Dendritic cell treated with granulocyte-macrophage colony-stimulating factor and Interleukin-4, amounts not matched to agents 40 ng/mL and 50 ng/mL, for 4 days (primary cell): Measurements from ENCODE around the gene OAF.
"Not testable (repeated sequence)": the region's sequence is repeated elsewhere in the genome, so short reads cannot be mapped to it uniquely, and the experiment has no call there.

ENCODE experiments used
- H3K27ac Mint-ChIP-seq: one replicate; pipeline ENCODE4 v1.8.0; 2022; ENCODE audit warnings: mild to moderate bottlenecking, mixed read lengths
- H3K27me3 Mint-ChIP-seq: one replicate; pipeline ENCODE4 v1.8.0; 2022; ENCODE audit warnings: mild to moderate bottlenecking, mixed read lengths
- H3K36me3 Mint-ChIP-seq: one replicate; pipeline ENCODE4 v1.8.0; 2022; ENCODE audit warnings: low read depth, mixed read lengths
- H3K4me1 Mint-ChIP-seq: one replicate; pipeline ENCODE4 v1.8.0; 2022; ENCODE audit warnings: low read depth, mixed read lengths
- H3K4me3 Mint-ChIP-seq: one replicate; pipeline ENCODE4 v1.8.0; 2022; ENCODE audit warnings: mild to moderate bottlenecking, moderate library complexity, mixed read lengths
- H3K9me3 Mint-ChIP-seq: one replicate; pipeline ENCODE4 v1.8.0; 2022; ENCODE audit warnings: mixed read lengths
- intact Hi-C: fragments of 100-400 bp; cut with micrococcal nuclease; formaldehyde crosslinking; loops from one replicate; pipeline ENCODE4 v1.15.0; 2022

OAF gene

DNA sequence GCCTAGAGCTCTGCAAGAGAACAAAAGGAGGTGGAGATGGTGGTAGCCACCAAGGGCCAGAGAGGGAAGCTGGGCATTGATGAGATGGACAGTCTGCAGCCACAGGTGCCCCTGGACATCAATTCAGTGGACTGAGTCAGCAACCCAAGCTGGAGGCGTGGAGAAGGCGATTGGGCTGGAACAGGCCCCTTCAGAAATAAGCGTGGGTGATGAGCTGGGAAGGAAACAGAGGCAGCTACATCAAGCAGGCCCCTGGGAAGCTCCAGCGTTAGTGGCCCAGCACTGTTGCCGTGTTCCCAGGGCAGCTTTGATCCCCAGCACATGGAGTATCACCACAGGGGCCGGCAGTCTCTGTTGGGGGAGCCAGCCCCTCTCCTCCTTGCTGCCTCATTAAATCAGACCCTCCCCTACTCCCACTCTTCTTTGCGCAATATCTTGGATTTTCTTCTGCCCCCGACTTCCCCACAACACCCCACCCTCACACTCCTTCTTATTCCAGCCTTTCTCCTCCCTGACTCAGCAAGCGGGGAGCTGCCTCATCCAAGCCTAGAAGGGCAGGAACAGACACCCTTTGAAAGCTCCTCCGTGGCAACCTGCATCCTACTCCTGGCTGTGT, 31.7 kb upstream of the OAF start:
- H3K27me3 Mint-ChIP-seq, result peaks cover 49% of the 10 kb centered on the region

DNA sequence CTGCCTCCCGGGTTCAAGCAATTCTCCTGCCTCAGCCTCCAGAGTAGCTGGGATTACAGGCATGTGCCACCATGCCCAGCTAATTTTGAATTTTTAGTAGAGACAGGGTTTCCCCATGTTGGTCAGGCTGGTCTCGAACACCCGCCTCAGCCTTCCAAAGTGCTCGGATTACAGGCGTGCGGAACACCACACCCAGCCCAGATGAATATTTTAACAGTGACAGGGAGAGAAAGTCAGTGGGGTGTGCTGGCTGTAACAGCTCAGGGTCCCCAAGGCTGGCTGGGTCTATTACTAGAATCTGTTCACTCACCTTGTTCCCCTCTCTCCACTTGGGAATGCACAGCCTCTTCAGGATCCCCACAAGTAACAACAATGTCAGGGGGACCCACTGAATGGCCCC, 30.8 kb upstream of the OAF start:
- H3K9me3 Mint-ChIP-seq, H3K27ac Mint-ChIP-seq, H3K4me3 Mint-ChIP-seq, H3K36me3 Mint-ChIP-seq, intact Hi-C loops: not testable (repeated sequence)
- Mint-ChIP-seq H3K27me3 (peaks cover 47% of the 10 kb centered on the region), H3K4me1 (peaks cover 49% of the 10 kb centered on the region)

More for the DNA sequence above, 31.7 kb upstream of the OAF start:
- H3K27ac Mint-ChIP-seq, result peak overlapping the region; percentile 59
- no peaks in the 10 kb centered on the region for H3K36me3 Mint-ChIP-seq
- peaks cover 54% of the 10 kb centered on the region for H3K4me1 Mint-ChIP-seq
- no peak overlapping the region for H3K4me3 Mint-ChIP-seq
- intact Hi-C loops, result no loop called here
- H3K9me3 Mint-ChIP-seq, result peaks cover 8% of the 10 kb centered on the region

DNA sequence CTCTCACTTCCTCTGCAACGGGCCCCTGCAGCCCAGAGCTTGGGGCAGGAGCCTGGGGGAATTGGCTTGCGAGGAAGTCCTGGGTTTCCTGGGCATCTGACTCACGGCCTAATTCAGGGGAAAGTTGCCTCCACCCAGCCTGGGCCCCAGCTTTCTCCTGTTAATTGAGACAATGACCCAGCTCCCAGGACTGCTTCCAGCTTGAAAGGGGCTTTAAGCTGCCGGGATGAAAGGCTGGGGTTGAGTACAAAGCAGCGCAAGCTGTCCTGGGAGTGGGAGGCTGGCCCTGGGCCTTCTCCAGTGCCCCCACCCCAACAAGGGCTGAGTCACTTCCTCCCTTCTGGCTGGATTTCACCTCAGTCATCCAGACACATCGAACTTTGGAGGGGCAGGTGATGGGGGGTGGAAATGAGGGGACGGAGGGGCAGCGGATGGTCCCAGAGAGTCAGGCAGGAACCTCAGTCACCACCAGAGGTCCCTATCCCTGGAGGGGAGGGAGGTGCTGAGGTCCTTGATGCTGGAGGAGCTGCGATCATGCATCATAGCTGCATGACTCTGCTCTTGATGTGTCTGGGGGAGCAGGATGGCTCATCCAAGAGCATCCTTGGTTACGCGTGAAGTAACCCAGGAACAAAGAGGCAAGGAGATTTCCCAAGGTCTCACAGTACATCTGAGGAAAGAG, 30.1 kb upstream of the OAF start:
- Mint-ChIP-seq H3K9me3 (peaks cover 8% of the 10 kb centered on the region), H3K27me3 (peaks cover 43% of the 10 kb centered on the region), H3K36me3 (no peaks in the 10 kb centered on the region), H3K4me1 (peaks cover 44% of the 10 kb centered on the region), H3K27ac (peak overlapping the region; percentile 47), H3K4me3 (no peak overlapping the region)
- intact Hi-C loops, result no loop called here

DNA sequence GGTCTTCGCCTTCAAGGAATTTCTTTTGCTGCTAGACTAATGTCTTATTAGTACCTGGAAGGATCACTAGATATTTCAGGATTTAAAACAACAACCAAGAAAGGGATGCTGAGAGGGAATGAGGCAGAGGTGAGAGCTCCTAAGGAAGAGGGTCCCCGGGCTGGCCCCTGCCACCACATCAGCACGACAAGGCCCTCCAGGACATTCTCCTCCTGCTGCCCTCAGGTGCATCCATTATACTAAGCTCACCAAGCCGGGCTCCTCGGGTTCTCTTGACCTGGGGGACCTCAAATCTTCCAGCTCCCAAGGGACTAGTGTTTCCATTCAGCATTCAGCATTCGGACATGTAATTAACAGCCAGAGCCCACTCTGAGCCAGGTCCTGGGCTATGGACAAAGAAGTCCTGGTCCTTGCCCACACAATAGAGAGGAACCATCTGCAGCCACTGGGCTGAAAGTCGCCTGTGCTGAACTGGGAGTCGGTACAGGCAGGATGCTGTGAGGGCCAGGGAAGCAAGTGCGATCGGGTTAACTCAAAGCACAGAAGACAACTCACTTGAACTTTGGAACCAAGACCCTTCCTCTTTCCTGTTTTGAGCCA, 29.4 kb upstream of the OAF start:
- Mint-ChIP-seq H3K9me3 (peaks cover 8% of the 10 kb centered on the region), H3K27me3 (peaks cover 40% of the 10 kb centered on the region), H3K4me1 (peaks cover 46% of the 10 kb centered on the region), H3K36me3 (no peaks in the 10 kb centered on the region), H3K4me3 (no peak overlapping the region), H3K27ac (no peak overlapping the region)
- intact Hi-C loops, result no loop called here

DNA sequence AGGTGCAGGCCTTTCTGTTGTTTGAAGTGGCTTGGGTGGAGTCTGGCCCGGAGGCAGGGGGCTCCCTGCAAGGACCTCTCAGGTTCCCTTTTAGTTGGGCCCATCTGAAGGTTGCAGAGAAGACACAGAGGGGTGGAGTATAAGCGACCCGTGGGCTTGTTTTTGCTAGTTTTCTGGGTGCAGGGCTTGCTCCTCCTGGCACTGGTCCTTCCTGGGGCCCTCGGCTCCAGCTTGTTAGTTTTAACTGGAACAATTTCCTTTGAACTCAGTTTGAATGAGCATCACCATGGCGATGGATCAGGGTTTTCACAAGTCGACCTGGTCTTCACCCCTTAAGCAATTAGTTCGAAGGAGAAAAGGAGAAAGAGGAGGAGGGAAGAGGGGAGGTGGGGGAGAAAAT, 28.5 kb upstream of the OAF start:
- H3K4me3 Mint-ChIP-seq, result no peak overlapping the region
- intact Hi-C loops, result no loop called here

DNA sequence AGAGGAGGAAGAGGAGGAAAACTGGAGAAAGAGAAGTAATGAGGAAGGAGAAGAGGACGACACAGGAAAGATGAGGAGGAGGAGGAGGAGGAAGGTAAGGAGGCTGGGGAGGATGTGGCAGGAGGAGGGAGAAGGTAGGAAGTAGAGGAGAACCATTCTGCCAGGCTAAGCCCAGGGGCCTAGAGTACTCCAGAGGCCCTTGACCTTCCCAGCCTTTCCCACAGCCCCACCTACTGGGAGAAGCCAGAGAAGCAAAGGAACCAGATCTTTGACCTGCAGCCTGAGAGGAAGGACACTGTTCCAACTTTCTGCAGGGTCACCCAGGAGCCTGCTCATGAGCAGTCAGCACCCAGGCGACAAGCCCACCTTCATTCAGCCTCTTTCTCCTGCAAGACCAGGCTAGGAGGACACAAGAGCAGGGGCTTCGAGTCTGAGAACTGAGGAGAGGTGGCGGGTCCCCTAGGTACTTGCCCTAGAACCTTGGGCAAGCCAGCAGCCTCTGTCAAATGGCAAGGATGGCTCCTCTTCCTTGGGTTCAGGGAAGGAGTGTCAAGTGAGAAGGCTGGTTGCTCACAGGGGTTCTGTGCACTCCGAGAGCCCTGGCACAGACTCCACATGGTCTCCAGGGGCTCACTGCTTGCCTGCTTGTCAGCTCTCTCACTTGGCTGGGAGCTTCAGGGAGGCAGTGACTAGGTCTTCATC, 27.9 kb upstream of the OAF start:
- no peak overlapping the region for H3K27ac Mint-ChIP-seq
- intact Hi-C loops, result no loop called here
- H3K4me1 Mint-ChIP-seq, result peaks cover 54% of the 10 kb centered on the region
- H3K9me3 Mint-ChIP-seq, result peaks cover 2% of the 10 kb centered on the region
- H3K36me3 Mint-ChIP-seq, result no peaks in the 10 kb centered on the region
- H3K27me3 Mint-ChIP-seq, result peaks cover 40% of the 10 kb centered on the region
- no peak overlapping the region for H3K4me3 Mint-ChIP-seq

More for the DNA sequence above, 28.5 kb upstream of the OAF start:
- peaks cover 40% of the 10 kb centered on the region for H3K27me3 Mint-ChIP-seq
- H3K36me3 Mint-ChIP-seq, result no peaks in the 10 kb centered on the region
- H3K4me1 Mint-ChIP-seq, result peaks cover 54% of the 10 kb centered on the region
- H3K27ac Mint-ChIP-seq, result no peak overlapping the region
- peaks cover 7% of the 10 kb centered on the region for H3K9me3 Mint-ChIP-seq

DNA sequence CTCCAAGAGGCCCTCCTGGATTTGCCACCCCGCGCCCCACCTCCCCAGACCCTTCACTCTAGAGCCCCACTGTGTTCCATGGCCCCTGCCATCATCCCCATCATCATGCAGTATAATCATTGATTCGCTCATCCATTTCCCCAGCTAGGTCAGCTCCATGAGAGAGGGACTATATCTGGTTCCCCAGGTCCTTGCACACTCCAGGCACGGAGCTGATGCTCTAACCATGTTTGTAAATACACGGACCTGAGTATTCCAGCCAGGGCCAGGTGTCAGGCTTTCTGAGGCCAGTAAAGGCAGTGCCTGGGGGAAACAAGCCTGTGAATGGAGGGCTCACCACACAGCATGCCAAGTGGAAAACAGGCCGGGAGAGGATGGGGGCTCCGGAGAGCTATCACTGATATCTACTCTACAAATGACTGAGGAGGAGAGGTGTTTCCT, 27.1 kb upstream of the OAF start:
- Mint-ChIP-seq H3K36me3 (no peaks in the 10 kb centered on the region), H3K4me1 (peaks cover 52% of the 10 kb centered on the region), H3K9me3 (no peaks in the 10 kb centered on the region), H3K4me3 (no peak overlapping the region), H3K27ac (no peak overlapping the region), H3K27me3 (peaks cover 45% of the 10 kb centered on the region)
- intact Hi-C loops, result no loop called here

DNA sequence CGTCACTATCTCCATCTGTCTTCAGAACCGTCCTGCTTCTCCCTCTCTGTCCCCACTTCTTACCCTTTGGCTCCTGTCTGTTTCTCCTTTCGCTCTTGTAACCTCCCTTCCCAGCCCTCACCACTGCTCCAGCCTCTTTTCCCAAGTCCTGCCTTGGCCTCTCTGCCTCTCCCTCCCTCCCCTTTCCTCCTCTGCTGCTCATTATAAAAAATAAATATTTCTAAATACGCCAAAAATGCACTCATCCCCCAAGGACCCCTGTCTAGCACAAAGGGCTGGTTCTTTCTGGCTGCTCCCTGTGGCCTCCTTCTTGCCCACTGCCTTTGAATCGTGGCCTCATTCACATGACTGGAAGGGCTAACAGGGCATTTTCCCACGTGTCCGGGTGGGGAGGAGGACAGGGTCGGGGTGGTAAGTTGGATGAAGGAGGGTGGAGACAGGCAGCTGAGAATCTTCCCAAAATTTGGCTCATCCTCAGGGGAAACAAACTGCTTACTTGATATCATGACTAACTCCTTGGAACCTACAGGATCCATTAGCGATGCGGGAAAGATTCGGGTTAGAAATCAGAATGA, 26.4 kb upstream of the OAF start:
- intact Hi-C loops, result no loop called here
- Mint-ChIP-seq H3K9me3 (no peaks in the 10 kb centered on the region), H3K4me3 (no peak overlapping the region), H3K27me3 (peaks cover 42% of the 10 kb centered on the region), H3K27ac (no peak overlapping the region), H3K4me1 (peaks cover 45% of the 10 kb centered on the region), H3K36me3 (no peaks in the 10 kb centered on the region)

DNA sequence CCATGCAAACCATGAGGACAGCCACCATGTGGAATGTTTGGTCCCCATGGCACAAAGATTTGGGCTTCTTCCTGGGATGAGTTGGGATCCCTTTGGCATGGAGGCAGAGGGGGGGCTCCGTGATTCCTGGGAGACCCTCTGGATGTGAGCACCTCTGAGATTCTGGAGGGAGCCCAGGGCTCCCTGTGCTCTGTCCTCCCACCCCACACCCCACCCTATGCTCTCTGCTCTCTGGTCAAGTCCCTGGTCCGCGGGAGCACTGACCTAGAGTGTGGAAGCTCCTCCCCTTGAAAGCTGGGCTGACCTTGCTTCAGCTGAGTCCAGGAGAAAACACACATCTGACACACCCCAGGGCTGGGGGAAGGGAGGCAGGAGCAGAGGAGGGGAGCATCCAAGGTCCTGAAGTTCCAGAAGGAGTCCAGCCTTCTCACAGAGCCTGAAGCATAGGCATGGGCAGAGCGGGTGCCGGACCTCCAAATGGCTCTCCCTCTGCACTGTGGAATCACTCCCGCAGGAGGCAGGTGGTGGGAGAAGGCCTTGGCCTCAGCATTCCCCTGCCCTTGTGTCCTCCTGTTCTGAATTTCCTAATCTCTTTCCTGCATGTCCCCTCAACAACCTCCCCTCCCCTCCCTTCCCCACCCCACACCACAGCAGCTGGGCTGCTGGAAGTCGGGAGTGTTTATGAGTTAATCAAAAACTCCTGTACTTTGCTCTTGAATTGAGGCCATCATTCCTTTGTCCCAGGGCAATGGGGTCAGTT, 25.7 kb upstream of the OAF start:
- intact Hi-C loops, result no loop called here
- H3K27ac Mint-ChIP-seq, result no peak overlapping the region

DNA sequence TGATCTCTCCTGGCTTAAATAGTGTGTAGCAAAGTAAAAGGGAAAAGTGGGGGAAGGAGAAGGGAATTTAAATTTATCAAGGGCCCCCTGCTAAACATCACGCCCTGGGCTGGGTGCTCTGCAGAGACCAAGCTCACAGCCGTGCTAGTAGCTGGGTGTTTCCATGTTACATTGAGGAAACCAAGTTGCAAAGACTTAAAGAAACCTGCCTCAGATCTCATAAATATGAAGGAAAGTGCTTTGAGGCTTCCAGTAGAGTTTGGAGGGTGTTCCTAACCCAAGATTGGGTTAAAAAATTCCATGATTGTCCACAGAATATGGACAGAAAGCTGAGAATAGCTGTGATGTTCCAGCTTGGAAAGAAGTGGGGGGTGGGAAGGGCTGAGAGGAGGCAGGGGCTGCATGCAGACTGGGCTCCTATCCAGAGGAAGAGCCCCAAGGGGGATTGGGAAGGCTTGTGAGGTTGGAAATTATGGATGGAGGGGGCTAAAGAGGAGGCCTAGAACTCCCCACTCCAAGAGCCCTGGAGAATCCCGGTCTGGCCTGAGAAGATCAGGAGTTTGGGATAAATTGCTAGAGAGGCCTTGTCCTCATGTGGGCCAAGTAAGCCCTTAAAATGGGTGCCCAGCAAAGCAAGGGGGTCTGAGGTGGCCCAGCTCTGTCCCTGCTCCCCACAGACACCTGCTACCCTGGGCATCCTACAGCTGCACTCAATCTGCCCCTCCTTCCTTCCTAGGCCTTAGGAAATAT, 25.0 kb upstream of the OAF start:
- Mint-ChIP-seq H3K9me3 (no peaks in the 10 kb centered on the region), H3K4me1 (peaks cover 36% of the 10 kb centered on the region), H3K27ac (peak overlapping the region; percentile 7), H3K36me3 (no peaks in the 10 kb centered on the region), H3K27me3 (peaks cover 49% of the 10 kb centered on the region), H3K4me3 (no peak overlapping the region)
- intact Hi-C loops, result no loop called here

More for the DNA sequence above, 25.7 kb upstream of the OAF start:
- Mint-ChIP-seq H3K4me1 (peaks cover 38% of the 10 kb centered on the region), H3K36me3 (no peaks in the 10 kb centered on the region), H3K4me3 (no peak overlapping the region), H3K27me3 (peaks cover 42% of the 10 kb centered on the region), H3K9me3 (no peaks in the 10 kb centered on the region)

DNA sequence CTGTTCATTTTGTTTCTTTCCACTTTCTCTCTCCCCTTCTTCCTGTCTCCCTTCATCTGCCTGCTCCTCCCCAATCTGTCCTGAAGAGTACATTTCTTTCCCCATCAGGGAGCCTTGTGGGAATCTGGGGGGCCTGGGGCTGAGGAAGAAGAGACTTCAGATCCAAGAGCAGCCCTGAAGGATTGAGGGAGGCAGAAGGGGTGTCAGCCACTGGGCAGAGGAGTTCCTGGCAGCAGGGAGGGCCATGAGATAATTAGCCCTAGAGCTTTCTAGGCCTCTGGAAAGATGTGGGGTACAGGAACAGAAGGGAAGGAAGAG, 24.4 kb upstream of the OAF start:
- Mint-ChIP-seq H3K27me3 (peaks cover 51% of the 10 kb centered on the region), H3K4me1 (peaks cover 31% of the 10 kb centered on the region), H3K9me3 (no peaks in the 10 kb centered on the region), H3K4me3 (no peak overlapping the region), H3K27ac (peak overlapping the region; percentile 7), H3K36me3 (no peaks in the 10 kb centered on the region)
- intact Hi-C loops, result no loop called here

DNA sequence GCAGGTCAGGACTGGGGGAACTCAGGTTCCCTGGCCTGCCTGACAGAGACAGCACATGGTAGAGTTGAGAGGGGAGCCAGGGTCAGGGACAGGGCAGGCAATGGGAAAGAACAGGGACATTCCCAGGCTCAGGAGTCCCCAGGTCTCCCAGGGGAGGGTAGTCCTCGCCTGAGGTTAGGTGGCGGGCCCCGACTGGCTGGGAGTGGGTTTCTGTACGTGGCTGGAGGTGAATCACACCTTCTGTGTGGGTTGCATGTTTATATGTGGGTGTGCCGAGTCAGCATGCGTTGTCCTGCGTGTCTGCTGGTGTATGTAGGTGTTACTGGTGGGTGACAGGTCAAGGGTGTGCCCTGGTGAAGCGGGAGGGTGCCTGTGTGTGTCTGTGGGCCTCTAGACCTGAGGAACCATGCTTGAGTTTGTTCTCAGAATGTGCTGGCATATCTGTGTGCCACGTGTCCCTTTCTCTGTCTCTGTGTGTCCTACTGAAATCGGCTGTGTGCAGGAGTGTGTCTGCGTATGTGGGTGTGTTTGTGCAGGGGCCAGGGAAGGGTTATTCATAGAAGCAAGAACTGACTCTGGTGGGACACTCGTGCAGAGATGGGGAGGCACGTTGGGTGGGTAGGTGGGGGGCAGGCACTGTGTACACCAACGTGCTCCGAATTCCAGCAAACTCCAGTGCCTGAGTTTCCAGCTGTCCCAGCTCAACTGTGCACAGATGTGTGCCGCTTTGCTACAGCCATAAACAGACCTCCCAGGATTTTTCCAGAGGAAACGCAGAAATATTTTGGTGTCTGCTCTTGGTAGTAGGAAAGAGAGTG, 23.8 kb upstream of the OAF start:
- H3K27ac Mint-ChIP-seq, result peak overlapping the region; percentile 7
- no peaks in the 10 kb centered on the region for H3K9me3 Mint-ChIP-seq
- H3K27me3 Mint-ChIP-seq, result peaks cover 56% of the 10 kb centered on the region
- no peaks in the 10 kb centered on the region for H3K36me3 Mint-ChIP-seq
- intact Hi-C loops, result no loop called here
- no peak overlapping the region for H3K4me3 Mint-ChIP-seq
- peaks cover 25% of the 10 kb centered on the region for H3K4me1 Mint-ChIP-seq
